ENCODE measurements around the gene CD40.
"Not testable (repeated sequence)": the region's sequence is repeated elsewhere in the genome, so short reads cannot be mapped to it uniquely, and the experiment has no call there.

The CD40 gene

DNA sequence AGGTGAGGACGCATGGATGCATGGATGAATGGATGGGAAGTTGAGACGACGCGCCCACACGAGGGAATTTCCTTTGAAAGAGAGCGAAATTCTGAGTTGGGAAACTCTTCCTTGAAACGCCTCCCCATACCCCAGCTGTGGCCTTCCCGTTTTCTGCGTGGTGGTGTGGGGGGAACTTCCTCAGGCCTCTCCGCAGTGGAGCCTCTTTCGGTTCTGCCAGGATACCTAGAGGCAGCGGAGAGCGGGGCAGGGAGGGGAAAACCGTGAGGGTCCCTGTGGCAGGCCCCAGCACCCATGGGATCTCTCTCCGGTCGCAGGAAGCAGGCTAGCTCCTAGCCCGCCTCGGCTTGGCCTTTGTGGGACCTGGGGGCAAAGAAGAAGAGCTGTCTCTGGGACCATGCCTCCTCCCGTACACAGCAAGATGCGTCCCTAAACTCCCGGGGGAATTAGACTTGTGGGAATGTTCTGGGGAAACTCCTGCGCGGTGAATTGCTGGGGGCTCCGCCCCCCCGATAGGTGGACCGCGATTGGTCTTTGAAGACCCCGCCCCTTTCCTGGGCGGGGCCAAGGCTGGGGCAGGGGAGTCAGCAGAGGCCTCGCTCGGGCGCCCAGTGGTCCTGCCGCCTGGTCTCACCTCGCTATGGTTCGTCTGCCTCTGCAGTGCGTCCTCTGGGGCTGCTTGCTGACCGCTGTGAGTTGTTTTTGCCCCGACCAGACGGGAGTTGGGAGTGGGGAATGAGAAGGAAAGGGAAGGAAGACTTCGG, at the start of gene CD40:
Gene CD40, plus strand, starts transcription at position 611 of the 764 bp plus-strand sequence. Its CDS starts 30 bp downstream, at position 641.
- DNase-seq, result peak; percentile 53

DNA sequence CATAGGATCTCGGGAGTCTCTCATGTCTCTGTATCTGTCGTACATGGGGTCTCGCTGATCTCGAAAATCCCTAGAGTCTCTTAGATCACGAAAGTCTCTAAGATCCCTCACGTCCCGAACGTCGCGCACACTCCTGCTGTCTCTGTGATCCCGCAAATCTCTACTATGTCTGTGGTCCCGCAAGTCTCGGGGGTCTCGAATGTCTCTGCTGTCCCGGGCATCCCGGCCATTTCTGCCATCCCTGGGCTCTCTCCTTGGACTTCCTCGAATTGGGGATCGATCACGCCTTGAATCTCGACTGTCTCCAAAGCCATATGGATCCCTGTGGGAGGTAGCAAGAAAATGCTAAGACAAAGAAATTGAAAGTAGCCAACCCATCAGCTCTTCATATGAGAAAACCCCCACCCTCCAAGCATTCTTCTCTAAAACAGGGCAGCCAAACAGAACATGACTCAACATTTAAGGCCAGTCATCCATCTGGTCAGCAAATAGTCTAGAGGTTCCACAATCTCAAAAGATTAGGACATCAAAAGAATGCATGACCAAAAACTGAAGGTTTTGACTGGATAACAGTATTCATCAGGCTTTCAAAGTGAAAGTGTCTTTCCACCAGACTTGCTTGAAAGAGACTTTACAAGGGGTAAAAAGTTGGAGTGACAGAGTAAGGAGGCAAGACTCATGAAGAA, 47.8 kb upstream of the CD40 start:
- DNase-seq, result peak; percentile 4

DNA sequence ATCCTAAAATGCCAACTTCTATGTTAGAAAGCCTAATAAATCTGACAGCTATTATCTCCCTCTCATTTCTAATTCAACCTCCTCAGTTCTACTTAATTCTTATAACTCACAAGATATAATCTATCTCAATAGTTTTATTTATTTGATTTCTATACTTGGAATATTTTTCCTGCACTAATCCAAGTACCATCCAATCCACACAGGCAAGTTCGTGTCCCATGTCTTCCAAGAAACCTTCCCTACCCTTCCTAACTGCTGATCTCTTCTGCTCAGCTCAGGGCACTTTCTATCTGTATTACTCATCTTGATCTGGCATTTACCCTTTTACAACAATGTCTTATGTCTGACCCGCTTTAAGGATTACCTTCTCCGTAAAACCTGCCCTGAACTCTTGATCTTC, 46.5 kb upstream of the CD40 start:
- no peak for DNase-seq

DNA sequence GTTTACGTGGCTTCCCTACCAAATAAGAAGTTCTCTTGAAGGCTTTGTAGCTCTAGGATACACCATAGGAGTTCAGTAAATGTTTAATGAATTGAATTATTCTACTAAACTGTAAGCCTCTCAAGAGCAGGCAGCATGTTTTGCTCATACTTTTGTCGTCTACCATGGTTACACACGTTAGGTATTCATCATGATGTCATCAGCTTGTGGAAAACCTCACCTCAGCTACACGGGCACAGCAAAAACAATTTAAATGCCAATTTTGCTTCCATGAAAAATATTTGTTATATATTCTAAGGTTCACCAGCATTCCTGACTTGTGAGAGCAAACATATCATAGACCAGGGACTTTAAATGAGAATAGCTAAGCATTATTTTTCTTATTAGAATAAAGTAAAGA, 45.1 kb upstream of the CD40 start:
- DNase-seq, result no peak

DNA sequence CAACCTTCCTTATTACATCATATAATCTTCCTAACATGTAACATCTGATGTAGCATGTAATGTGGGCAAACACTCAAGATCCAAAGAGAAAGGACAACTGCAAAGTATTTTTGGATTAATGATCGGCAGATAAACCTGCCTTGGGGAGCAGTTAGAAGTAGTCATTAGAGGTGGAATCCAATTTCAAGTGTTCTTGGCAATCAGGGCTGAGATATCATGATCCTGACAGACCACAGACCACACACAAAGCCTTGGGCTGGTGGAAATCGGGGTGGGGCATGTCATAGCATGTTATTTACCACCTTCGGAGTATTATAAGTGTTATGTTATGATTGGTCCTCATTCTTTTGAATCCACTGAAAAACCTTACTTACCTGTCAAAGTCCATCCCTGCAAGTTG, 44.7 kb upstream of the CD40 start:
- DNase-seq, result no peak

DNA sequence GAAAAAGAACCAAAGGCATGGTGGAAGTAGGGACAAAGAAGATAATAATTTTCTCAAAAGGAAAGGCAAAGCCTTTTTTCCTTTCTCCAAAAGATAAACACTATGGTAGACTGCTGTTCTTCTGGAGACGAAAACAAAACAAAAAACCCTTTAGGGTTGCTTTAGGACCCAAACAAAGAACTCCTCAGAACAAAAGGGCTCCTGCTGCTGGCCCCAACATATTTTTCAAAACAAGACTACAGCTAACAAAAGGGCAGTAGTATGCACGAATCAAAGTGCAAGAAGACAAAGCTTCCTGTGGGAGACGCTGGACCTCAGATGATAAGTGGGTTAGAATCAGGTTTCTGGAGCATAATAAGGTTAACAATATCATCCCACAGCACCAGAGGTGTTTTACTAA, 44.1 kb upstream of the CD40 start:
- DNase-seq, result no peak

DNA sequence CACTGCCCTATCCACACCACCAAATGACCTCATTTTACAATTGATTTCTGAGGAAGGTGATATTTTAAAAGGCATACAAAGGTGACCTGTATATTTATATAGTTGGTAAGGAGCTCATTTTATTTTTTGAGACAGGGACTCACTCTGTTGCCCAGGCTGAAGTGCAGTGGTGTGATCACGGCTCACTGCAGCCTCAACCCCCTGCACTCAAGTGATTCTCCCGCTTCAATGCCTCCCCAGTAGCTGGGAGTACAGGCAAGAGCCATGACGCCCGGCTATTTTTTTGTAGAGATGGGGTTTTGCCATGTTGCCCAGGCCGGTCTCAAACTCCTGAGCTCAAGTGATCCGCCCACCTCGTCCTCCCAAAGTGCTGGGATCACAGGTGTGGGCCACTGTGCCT, 41.3 kb upstream of the CD40 start:
- DNase-seq, result no peak

DNA sequence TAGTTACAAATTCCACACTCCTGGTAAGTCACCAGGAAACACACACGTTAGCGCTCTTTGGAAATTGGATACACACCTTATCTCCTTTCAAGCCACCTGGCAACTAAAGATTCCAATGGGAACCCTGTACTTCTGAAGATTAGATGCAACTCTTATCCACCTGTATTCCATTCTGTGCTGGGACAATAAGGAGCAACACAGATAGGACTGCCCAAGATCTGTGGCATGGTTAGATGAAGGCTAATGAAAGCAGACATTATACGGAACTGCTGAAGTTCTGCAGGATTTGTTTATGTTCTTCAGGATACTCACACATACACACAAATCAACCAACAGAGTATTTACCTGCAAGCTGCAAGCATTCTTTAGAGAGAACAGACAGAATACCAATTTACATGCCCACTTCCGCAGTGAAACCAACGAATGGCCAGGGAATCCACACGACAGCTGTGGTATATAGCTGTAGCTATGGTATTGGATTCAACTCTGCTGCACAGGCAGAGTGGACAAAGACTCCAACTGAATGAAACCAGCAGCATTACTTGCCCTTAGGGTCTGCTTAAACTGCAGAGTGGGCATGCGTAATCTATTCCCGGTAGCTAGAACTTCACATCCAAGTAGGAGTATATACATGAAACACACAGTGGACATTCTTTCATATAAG, 40.3 kb upstream of the CD40 start:
- no peak for DNase-seq

DNA sequence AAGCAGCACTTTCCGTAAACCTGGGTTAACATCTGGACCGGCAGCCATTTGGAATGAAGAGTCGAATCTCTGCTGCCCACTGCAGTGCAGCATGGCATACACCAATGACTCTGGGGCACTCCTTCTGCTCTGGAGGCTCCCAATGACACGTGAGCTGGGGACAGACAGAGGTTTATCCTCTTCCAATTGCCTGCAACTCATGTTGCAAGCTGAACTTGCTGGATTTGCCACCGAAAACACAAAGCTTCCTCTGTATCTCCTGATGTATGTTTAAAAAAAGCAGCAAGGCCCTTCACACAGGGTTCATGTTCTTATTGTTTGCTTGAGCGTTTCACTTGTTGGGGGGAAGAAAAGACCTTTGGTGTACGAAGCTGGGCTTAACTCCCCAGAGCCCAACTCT, 39.2 kb upstream of the CD40 start:
- DNase-seq, result no peak

DNA sequence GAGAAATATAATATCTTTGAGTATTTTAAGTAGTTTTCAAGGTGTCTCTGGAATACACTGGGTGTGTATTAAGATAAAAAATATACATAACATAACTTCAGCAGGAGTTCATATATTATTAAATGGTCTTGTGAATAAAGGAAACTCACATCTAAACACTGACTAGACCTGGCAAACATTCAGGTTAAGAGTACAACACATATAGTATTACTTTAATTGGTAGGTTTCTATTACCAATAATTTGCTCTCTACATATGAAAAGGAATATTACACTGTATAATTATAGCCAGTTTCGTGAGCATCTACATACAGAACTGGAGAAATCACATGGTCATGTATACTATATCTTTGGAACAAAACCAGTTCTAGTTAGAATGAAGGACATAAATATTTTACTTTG, 37.0 kb upstream of the CD40 start:
- DNase-seq, result no peak

DNA sequence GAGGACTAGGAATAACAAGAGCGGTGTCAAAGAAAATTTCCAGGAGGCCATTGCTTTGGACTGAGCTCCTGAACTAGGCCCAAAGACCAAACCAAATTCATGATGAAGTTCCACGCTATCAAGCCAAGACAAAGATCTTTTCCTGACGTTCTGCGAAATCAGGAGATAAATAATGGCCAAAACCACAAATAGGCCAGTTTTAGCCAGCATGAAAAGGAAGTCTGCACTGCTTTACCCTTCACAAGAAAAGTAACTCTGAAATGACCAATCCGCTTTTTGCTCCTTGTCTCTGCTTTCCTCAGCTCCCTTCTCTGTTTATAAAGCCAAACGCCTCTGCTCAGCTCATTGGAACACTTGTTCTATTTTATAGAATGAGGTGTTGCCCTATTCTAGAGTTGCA, 35.0 kb upstream of the CD40 start:
- DNase-seq, result no peak

DNA sequence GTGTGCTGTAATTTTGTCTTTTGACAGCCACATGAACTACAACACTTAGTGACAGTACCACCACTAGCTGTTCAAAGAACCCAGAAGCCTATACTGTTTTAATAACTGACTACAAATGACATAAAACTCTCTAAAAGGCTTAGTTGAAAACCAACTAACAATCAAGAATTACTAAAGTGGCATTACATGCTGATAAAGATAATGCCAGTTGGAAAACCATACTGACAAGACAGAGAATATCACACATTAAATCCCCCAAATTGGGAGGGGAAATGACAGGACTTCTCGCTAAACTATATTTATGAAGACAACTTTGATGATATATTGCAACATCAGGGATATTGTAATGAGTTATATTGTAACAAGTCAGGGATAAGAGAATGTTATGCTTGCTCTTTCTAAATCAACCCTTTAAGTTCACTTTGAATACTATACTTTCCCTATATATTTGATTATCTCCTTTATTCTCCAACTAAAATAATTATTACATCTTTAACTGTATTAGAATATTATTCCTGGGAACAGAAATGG, 34.5 kb upstream of the CD40 start:
- DNase-seq, result no peak

DNA sequence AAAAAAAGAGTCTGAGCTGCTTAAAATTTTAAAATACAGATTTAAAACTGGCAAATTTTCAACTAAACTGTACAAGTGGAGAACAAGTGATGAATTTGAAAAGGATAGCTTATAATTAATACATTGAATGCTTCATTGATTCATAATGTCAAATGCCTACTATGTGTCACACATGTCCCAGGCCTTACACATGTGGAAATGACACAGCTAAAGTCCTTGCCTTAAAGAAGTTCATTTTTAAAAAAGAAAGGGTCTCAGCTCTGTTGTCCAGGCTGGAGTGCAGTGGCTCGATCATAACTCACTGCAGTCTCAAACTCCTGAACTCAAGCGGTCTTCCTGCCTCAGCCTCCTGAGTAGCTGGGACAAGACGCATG, 33.3 kb upstream of the CD40 start:
- DNase-seq, result no peak

DNA sequence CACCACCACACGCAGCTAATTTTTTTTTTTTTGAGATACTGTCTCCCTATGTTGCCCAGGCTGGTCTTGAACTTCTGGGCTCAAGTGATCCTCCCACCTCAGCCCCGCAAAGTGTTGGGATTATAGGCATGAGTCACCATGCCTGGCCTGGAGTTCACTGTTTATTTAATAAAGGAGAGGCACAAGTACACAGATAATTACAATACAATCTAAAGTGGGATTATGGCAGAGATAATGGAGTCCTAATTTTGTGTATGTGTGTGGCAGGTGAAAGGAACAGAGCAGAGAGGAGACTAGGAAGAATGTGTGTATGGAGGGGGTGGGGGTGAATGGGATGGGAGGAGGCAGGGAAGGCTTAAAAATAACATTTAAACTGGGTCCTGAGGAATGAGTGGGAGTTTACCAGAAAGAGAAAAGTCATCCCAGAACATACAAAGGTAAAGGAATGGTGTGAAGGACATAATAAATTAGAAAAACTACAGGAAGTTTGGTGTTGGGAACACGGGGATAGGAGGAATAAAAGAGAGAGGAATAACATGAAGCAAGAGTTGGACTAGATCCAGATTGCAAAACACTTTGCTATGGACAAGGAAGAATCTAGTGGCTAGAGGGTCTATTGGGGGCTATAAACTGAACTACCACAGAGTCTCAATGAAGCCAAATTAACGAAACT, 32.8 kb upstream of the CD40 start:
- peak; percentile 11 for DNase-seq

DNA sequence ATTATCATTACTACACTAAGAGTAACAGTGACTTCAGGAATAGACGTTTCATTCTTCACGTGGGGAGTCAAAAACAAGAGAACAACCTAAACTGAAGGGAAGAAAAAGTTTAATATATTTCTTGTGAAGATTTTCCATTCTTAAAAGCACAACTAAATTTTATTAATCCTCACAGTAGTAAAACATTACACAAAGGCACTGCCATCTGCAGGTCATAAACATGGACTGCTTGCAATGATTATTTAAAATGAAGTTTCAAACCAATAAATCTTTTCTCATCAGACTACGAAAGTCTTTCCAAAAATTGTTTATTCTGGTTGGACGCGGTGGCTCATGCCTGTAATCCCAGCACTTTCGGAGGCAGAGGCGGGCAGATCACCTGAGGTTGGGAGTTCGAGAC, 31.0 kb upstream of the CD40 start:
- DNase-seq, result peak; percentile 8

DNA sequence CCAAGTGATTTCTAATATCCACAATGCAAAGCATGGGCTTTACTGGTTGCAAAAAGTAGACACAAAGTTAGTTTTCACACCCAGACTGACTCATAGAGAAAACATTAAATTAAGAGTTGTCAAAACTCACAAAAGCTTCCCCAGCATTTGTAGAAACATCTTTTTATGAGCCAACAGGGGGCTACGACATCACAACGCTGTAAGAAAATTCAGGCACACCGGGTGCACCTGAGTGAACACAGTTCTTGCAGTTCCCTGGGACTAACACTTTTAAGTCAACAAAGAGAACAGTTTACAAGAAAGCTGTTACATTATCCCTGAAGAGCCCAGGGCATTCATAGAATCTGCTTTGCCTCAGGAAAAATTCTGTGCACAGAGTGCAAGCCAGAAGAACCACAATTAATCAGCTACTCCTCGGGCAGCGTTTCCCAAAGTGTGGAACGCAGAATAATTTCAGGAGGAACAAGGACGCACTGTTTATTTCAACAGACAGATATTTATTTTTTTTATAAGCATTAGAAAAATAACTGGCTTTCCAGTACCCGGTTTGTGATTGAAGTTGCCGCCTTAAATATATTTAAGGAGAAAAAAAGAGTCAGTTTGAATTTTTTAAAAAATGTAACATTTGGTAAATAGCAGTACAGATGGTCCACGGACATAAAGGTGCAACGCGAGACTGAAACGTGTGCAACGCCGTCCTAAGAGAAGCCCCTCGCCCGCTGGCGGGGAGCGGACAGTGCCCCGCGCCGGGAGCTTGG, 29.5 kb upstream of the CD40 start:
- peak; percentile 18 for DNase-seq

DNA sequence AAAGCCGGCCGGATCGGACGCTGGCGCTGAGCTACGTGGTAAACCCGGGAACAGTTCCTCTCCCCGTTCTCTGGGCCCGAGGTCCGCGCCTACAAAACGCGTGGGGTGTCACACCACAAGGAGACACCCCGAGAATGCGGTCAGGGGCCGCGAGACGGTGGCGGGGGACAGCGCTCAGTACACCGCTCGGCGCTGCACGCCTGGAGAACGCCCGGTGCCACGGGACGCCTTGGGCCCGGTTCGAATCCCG, 29.0 kb upstream of the CD40 start:
- DNase-seq, result no peak

DNA sequence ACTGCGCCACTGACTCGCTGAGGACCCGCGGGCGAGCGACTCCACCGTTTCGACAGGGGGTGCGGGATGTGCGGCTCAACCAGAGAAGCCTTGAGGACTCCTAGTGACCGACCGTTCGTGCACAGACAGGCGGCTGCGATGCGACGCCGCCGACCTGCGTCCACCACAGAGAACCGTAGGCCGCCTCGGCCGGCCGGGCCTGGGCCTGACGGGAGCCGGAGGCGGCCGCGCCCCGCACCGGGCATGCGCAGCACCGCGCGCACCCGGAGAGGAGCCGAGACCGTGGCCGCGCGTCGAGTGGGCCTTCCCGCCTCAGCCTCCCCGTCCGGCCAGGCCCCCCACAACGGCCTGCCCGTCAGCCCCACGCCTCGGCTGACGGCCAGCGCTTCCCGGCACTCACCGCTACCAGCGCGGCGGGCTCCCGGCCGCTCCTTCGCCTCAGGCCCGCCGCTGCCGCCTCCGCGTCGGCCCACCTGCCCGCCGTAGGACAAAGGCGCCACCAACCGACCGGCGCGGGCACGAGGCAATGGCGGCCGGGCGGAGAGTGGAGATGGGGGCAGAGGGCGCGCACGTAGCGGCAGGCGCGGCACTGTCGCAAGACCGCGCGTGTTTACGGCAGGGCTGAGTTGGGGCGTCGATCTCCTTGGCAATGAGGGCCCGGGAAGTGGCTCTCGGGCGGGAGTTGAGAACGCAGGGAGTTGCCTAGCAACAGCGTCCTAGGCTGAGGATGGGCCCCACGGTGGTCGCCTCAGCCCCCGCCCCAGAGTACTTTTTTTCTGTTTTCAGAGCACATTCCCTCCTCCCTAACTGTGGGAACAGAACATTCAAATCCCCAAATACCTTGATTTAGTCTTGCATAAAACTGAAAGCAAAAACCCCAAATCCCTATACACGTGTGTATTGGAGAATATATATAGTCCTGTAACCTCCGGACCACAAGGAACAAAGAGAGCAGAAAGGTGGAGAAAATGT, 28.4 kb upstream of the CD40 start, which contains the start of gene NCOA5:
Gene NCOA5, minus strand, starts transcription at position 546 of the 972 bp plus-strand sequence. CDS start 10,538 bp downstream, outside the sequence.
- DNase-seq, result peak; percentile 94

DNA sequence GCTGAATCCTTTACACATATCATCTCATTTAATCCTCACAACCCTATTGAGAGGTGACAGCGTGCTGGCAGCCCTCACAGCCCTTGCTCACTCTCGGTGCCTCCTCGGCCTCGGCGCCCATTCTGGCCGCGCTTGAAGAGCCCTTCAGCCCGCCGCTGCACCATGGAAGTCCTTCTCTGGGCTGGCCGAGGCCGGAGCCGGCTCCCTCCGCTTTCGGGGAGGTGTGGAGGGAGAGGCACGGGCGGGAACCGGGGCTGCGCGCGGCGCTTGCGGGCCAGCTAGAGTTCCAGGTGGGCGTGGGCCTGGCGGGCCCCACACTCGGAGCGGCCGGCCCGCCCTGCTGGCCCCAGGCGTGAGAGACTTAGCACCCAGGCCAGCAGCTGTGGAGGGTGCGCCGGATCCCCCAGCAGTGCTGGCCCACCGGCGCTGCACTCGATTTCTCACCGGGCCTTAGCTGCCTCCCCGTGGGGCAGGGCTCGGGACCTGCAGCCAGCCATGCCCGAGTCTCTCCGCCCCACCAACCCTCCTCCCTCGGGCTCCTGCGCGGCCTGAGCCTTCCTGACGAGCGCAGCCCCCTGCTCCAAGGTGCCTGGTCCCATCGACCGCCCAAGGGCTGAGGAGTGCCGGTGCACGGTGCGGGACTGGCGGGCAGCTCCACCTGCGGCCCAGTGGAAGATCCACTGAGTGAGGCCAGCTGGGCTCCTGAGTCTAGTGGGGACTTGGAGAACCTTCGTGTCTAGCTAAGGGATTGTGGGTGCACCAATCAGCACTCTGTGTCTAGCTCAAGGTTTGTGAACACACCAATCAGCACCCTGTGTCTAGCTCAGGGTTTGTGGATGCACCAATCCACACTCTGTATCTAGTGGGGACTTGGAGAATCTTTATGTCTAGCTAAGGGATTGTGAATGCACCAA, 26.2 kb upstream of the CD40 start:
- DNase-seq, result not testable (repeated sequence)

DNA sequence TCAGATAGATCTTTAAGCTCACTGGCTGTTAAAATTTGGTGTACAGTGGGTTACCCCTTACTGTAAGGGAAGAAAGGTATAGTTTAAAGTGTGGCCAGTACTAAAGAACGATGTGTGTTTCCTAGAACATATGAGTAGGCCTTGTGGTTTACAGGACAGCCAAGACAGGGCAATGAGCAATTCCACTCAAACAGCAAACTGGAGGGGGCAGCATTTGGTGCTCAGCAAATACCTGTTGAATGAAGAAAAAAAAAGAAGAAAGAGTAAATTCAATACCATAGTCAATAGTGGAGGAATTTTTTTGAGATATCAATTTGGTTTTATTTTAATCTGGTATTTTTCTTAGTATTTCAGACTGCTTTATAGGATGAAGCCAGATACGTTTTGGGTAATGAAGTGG, 24.6 kb upstream of the CD40 start:
- no peak for DNase-seq

Data from MV-4-11 (cell line).